Measurements from ENCODE around the gene PDE6A.

The PDE6A gene

DNA sequence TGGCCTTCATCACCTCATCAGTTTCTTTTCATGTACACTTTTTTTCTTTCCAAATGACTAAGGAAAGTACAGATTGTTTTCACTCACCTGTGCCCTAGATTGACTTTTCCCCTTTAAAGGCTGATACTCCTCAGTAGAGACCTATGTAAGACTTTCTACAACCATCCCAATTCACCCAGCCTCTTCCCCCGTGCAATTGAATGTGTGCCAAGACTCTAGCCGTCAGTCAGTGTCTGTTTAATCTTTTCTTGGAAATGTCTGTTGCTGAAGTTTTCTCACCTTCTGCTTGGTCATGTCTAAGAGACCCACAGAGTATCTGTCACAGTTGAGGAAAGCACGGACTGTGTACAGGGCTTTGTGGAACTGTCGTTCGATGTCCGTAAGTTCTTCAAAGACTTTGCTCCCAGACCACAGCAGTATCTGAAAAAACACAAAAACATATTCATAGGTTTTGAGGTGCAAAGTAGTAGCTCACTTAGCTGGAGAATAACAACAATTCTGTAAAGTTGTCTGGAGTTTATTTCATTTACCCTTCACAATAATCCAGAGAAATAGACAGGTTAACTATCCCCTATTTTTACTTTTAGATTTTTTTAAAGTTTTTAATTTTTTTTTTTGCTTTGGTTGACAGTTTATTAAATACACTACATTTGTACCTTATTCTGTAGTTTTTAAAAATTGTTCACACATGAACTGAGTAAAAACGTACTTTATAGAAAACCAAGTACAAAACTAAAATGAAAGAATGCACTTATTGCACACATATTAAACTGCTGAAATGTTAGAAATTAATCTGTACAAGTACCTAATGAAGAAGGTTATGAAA, 13.6 kb downstream of the PDE6A start:
- no peak for DNase-seq (ENCODE audit: low read depth in 2 of 2)

DNA sequence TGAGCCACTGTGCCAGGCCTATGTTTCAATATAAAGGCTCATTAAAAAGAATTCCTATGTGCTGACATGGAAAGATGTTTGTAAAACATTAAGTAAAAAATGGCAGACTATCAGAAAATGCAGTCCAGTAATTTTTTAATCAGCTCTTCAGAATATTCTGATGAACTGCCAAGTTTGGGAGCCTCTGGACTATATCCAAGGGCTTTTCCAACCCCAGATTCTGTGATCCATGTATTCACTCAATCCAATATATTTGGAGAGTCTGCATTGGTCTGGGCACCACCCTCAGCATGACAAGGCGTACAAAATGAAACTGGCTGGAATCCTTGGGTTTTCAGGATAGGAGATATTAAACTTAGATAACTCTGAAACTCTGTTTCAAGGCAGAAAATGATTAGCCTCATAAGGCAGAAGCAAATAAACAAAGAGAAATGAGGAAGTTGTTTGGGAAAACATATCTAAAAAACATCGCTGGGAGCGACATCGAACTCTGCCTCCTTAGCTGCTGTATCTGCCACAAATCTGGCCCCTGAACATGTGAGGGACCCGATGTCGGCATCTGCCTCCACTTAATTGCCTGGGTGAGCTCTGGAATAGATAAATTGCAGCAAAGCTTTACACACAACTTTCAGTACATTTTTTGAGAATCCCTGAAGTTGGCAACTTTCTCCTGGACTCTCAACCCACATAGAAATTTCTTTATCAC, 14.4 kb downstream of the PDE6A start:
- DNase-seq (ENCODE audit: low read depth in 2 of 2), result no peak

DNA sequence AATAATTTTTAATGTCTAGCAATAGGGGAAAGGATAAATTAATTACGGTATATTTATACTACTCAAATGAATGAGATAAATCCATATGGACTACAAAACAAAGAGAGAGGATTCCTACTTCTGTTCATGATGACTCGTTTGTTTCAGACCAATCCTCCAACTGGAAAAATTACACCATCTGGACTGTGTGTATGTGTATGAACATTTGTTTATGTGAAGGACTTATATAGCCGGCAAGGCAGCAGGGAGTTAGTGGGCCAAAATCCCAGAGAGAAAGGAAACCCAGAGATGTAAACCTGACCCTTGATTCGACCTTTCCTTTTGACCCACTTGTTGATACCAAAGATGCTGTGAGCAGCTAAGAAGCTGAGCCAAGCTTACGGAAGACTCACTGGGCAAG, 20.1 kb downstream of the PDE6A start:
- no peak for DNase-seq (ENCODE audit: low read depth in 2 of 2)

DNA sequence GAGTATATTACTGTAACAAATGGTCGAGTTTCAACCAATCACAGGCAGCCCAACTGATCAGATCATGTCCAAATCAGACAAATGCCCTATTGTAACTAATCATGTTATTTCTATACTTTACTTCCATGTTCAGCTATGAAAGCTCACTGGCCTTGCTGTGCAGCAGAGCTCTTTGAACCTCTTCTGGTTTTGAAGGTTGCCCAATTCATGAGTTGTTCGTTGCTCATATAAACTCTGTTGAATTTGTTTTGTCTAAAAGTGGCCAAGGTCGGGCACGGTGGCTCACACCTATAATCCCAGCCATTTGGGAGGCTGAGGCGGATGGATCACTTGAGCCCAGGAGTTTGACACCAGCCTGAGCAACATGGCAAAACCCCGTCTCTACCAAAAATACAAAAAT, 21.6 kb downstream of the PDE6A start:
- no peak for DNase-seq (ENCODE audit: low read depth in 2 of 2)

DNA sequence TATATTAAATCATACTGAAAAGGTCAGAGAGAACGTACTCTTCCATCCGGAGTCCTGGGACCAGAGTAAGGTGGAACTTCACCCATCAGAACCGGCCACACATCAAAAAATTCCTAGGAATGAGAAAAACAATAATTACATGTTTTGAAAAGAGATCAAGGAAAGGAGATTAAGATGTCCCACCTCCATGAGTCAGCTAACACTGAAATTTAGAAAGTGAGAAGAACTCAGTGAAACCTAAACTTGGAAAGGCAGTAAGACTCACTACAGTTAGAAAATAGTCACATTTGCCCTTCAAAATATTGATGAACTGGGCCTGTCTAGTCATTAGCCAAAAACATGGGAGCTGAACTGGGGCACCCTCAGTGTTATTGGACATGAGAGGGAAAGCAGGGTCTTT, 23.0 kb downstream of the PDE6A start:
- no peak for DNase-seq (ENCODE audit: low read depth in 2 of 2)

DNA sequence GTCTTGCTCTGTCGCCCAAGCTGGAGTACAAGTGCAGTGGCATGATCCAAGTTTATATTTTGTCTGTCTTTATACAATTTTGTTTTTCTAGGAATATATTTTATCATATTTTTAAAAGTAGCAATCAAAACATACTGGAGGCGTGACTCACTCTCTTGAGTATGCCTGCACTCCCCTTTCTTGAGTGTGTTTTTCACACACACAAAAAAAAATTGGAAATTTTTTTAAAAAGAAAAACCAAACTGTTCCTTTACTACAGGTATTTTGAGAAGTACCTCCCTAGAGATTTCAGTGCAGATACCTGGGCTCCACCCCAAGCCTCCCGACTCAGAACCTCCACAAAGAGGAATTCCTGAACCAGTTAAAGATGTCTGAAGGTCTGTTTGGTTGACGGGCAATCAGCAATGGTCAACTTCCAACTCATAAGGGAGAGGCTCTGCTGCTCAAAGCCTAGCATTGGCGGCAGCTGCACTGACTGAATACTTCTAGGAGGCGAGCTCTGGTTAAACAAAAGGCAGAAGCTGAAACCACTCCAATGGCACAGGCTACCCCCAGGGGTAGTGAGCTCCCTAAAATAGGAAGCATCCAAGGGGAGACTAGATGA, 27.4 kb downstream of the PDE6A start:
- no peak for DNase-seq (ENCODE audit: low read depth in 2 of 2)

- DNase-seq (ENCODE audit: low read depth in 2 of 2), result no peak
These were observed 28.1 kb downstream of the PDE6A start for GRCh38 chr5:149916334-149917072.

DNA sequence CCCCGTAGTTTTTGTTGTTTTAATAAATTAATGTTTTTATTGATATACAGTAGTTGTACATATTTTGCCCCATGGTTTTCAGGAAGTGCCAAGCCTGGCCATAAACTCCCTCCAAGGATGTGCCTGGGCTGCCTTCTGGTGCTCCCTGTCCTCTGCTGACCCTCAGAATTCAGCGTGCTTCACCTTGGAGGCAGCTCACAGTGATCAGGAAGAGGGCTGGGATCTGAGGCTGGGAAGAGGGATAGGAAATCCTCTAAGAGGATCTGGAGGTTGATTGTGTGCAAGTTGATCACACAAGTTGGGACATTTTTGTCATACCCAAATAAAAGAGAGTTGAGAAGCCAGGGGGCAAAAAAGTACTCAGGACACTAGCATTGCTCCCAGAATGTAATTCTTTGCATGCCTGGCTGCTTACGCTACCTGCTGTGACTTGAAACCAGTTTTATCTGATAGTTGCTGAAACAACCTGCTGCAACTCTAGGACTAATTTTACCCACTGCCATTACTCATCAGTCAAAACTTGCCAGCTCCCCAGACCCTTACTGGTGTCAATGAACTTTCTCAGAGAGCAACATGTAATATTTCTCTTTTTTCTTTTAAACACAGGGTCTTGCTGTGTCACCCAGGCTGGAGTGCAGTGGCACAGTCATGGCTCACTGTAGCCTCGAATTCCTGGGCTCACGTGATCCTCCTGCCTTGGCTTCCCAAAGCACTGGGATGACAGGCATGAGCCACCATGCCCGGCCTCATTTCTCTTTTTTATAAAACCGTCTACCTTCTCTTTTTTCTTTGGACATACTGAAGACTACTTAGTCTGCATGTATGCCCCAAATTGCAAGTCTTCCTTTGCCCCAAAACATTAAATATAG, 29.0 kb downstream of the PDE6A start:
- DNase-seq (ENCODE audit: low read depth in 2 of 2), result no peak

- DNase-seq (ENCODE audit: low read depth in 2 of 2), result no peak
These were observed 30.9 kb downstream of the PDE6A start for GRCh38 chr5:149913436-149914419.

DNA sequence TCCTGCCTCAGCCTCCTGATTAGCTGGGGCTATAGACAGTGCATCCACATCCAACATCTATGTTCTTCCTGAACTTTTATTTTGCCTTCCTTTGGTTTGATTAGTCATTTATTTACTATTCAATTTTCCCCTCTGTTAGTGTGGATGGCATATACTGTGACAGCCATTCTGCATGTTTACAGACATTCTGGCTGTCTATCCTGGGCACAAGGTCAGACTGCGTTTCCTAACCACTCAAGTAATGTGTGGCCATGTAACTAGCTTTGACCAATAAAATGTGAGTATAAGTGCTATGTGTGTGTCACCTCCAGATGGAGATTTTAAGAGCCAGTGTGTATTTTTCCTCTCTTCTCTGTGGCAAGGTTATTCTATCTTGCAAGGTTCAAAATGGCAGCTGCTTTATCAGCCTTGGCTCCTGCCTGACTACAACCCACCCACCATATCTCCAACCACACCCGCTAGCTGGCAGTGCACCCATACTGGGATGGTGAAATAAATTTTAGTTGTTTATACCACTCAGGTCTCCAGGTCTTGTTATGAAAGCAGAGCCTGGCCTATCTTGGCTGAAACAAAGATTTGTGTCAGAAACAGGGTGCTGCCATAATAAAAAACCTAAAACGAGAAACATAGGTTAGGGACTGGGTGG, 32.2 kb downstream of the PDE6A start:
- DNase-seq (ENCODE audit: low read depth in 2 of 2), result no peak

- no peak for DNase-seq (ENCODE audit: low read depth in 2 of 2)
These were observed 33.6 kb downstream of the PDE6A start for GRCh38 chr5:149911031-149911430.

DNA sequence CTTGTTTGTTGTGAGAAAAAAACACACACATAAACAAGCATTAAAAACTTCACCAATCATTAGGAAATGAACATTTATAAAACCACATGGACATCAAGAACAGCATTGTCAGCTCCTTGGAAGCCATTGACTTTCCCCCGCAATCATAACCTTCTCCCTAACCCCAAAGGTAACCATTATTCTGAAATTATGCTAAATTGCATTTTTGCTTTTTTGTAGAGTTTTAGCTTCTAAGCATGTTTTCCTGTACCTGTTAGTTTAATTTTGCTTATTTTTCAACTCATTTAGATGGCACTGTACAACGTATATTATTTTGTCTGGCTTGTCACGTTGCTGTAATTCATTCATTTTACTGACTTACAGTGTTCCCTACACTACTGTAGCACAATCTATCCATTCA, 36.8 kb downstream of the PDE6A start:
- DNase-seq (ENCODE audit: low read depth in 2 of 2), result no peak

DNA sequence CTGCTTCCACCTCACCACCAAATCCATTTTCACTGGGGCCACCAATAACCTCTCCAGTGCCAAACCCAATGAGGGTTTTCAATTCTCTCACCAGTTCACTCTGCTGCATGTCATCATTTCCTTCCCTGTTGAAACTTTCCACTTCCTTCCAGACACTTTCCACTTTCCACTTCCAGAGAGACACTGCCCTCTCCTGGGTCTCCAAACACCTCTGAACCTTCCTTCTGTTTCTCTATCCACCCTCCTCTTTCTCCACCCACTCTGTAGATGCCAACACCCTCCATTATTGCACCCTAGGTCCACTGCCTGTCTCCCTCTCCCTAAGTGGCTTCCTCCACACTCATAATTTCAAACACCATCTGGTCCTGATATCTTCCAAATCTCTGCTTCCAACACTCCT, 39.6 kb downstream of the PDE6A start:
- DNase-seq (ENCODE audit: low read depth in 2 of 2), result no peak

GRCh38 chr5:149904293-149904886, 40.2 kb downstream of the PDE6A start:
- no peak for DNase-seq (ENCODE audit: low read depth in 2 of 2)

- DNase-seq (ENCODE audit: low read depth in 2 of 2), result no peak
These were observed 41.2 kb downstream of the PDE6A start for GRCh38 chr5:149903404-149903803.

DNA sequence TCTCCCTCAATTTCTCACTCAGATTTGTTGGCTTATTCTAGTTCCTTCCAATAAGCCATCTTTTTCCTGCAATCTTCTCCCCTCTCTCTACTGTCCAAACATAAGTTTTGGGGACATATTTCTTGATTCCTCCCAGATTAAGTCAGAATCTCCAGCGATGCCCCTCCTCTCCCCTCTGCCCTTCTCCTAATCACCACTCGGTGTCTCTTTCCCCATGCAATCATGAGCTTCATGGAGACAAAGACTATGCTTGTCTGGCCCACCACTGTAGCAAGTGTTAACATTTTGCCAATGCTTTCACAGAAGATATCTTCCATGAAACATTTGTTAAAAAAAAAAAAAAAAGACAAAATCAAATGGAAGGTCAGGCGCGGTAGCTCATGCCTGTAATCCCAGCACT, 42.4 kb downstream of the PDE6A start:
- DNase-seq (ENCODE audit: low read depth in 2 of 2), result no peak

DNA sequence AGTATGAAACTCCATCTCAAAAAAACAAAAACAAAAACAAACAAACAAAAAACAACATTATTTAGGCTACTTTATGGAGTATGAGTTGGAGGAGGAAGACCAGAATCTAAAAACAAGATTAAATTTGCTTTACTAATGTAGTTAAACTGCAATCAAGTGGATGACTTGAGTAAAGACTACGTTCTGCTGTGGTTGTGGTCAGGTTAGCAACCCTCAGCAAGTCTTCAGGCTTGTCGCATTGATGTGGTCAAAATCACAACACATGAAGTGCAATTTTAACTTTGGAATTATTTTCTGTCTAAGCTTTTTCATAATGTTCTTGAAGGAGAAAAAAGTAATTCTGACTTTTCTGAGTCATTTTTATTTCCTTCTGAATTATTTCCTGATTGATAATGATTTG, 43.1 kb downstream of the PDE6A start:
- DNase-seq (ENCODE audit: low read depth in 2 of 2), result no peak

- DNase-seq (ENCODE audit: low read depth in 2 of 2), result no peak
These were observed 44.2 kb downstream of the PDE6A start for GRCh38 chr5:149900390-149900789.

DNA sequence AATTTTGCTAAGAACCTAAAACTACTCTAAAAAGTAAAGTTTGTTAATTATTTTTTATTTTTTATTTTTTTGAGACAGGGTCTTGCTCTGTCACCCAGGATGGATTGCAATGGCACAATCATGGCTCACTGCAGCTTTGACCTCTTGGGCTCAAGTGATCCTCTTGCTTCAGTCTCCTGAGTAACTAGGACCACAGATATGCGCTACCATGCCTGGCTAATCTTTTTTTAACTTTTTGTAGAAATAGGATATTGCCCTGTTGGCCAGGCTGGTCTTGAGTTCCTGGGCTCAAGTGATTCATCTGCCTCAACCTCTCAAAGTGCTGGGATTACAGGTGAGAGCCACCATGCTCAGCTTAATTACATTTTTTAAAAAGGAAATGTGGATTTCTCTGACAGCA, 45.8 kb downstream of the PDE6A start:
- DNase-seq (ENCODE audit: low read depth in 2 of 2), result no peak

All from stimulated activated CD4-positive, alpha-beta T cell treated with anti-CD3 and anti-CD28 coated beads, Interleukin-15, amount 100 ng/mL, for 48 hours (primary cell).